ENCODE results near the gene NELL1.

DNA sequence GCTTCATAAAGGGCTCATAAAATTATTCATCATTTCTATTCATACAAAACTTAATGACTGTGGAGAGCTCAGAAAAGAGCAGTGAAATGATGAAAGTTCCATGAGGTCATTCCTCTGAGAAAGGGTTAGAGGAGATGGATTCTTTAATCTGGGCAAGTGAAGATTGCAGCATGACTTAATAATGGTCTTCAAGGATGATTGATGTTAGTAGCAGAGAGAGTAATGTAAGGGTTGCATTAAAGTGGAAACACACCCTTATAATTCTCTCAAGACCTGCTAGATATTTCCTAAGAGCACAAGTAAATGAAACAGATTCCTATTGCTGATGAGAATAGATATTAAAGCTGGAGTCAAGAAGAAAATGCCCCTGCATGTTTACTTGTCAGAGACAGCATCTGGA is 811.9 kb downstream of the NELL1 start:
- TF ChIP-seq, protein P1, sequence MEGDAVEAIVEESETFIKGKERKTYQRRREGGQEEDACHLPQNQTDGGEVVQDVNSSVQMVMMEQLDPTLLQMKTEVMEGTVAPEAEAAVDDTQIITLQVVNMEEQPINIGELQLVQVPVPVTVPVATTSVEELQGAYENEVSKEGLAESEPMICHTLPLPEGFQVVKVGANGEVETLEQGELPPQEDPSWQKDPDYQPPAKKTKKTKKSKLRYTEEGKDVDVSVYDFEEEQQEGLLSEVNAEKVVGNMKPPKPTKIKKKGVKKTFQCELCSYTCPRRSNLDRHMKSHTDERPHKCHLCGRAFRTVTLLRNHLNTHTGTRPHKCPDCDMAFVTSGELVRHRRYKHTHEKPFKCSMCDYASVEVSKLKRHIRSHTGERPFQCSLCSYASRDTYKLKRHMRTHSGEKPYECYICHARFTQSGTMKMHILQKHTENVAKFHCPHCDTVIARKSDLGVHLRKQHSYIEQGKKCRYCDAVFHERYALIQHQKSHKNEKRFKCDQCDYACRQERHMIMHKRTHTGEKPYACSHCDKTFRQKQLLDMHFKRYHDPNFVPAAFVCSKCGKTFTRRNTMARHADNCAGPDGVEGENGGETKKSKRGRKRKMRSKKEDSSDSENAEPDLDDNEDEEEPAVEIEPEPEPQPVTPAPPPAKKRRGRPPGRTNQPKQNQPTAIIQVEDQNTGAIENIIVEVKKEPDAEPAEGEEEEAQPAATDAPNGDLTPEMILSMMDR (IDR thresholded peaks at IDR 0.05): no peak
- TF ChIP-seq, protein P2, sequence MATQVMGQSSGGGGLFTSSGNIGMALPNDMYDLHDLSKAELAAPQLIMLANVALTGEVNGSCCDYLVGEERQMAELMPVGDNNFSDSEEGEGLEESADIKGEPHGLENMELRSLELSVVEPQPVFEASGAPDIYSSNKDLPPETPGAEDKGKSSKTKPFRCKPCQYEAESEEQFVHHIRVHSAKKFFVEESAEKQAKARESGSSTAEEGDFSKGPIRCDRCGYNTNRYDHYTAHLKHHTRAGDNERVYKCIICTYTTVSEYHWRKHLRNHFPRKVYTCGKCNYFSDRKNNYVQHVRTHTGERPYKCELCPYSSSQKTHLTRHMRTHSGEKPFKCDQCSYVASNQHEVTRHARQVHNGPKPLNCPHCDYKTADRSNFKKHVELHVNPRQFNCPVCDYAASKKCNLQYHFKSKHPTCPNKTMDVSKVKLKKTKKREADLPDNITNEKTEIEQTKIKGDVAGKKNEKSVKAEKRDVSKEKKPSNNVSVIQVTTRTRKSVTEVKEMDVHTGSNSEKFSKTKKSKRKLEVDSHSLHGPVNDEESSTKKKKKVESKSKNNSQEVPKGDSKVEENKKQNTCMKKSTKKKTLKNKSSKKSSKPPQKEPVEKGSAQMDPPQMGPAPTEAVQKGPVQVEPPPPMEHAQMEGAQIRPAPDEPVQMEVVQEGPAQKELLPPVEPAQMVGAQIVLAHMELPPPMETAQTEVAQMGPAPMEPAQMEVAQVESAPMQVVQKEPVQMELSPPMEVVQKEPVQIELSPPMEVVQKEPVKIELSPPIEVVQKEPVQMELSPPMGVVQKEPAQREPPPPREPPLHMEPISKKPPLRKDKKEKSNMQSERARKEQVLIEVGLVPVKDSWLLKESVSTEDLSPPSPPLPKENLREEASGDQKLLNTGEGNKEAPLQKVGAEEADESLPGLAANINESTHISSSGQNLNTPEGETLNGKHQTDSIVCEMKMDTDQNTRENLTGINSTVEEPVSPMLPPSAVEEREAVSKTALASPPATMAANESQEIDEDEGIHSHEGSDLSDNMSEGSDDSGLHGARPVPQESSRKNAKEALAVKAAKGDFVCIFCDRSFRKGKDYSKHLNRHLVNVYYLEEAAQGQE (IDR thresholded peaks at IDR 0.05; ENCODE audit: insufficient read depth in 1 of 2, low read depth in 2 of 2, low read length in 1 of 2): no peak
- TF ChIP-seq SIN3A (IDR thresholded peaks at IDR 0.05; ENCODE audit: borderline replicate concordance, insufficient read depth, low read depth, low read length): no peak
- TF ChIP-seq POLR2AphosphoS5 (IDR thresholded peaks at IDR 0.05; ENCODE audit: low read depth, low read length): no peak
- TF ChIP-seq TCF7L2 (IDR thresholded peaks at IDR 0.05; ENCODE audit: low read depth, low read length): no peak
